HG02798 (cell line): ENCODE results near the gene BRD3OS.
"Not testable (repeated sequence)": the region's sequence is repeated elsewhere in the genome, so short reads cannot be mapped to it uniquely, and the experiment has no call there.

Source experiments
- ATAC-seq: cut with Tn5 transposase; IDR thresholded peaks from one replicate; pipeline ENCODE4 v1.9.1; 2021; ENCODE audit warnings: mild to moderate bottlenecking; ENCODE audit not compliant: unreplicated experiment, poor library complexity

BRD3OS gene

DNA sequence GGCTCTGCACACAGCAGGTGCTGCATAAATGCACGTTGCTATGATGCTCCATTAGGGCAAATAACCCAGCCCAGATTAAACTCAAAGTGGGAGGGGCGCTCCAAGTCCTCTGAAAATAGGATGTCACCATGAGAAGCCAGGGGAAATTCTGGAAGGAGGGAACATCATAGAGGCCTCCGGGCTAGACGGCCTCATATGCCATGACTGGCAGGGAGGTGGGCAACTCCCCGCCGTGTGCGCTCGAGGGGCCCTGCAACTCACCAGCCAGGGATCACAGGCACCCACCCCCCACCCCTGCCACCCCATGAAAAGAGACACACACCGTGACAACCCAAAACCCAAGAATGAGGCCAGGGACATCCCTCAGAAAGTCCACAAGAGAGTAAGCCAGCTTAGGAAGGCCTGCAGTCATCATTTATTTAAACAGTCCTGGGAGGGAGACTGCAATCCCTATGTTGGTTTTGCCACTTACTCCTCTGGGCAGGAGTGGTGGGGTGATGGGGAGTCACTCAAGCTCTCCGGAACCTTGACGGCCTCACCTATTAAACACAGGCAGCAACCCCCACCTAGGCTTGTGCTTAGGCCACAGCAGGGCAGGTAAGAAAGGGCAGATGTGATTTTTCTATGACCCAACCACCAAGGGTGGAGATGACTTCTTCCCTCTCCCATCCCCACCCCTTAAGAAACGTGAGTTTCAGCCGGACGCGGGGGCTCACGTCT is 37.2 kb upstream of the BRD3OS start:
- no peak for ATAC-seq

DNA sequence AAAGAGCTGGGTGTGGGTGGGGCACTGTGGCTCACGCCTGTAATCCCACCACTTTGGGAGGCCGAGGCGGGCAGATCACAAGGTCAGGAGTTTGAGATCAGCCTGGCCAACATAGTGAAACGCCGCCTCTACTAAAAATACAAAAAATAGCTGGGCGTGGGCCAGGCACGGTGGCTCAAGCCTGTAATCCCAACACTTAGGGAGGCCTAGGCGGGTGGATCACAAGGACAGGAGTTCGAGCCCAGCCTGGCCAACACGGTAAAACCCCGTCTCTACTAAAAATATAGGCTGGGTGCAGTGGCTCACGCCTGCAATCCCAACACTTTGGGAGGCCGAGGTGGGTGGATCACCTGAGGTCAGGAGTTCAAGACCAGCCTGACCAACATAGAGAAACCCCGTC is 36.5 kb upstream of the BRD3OS start:
- ATAC-seq, result not testable (repeated sequence)

DNA sequence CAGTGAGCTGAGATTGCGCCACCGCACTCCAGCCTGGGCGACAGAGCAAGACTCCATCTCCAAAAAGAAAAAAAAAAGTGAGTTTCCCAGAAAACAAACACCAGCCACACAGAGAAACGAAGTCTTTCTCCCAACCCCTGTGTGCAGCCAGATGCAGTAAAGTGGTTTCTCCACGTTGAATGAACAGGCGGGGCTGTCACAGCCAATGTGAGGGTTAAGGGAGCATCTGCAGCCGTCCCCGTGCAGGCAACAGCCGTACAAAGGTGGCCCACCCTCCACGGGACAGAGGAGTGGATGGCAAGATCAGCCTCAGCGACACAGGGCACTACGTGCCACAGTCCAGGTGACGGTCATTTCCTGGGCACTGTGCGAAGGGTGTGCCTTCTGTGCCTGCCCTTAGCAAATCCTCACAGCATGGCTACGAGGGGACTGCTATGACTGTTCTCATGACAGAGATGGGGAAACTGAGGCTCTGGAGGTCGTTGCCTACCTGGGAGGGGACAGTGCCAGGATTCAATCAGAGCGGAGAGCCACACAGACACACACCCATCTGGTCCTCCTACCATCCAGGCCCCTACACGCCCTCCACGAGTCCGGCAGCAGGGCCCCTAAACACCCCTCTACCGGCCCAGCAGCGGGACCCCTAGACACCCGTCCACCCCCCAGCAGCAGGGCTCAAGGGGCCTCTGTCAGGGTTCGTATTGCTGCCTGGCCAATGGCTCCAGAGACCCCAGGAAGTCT is 35.5 kb upstream of the BRD3OS start:
- no peak for ATAC-seq

DNA sequence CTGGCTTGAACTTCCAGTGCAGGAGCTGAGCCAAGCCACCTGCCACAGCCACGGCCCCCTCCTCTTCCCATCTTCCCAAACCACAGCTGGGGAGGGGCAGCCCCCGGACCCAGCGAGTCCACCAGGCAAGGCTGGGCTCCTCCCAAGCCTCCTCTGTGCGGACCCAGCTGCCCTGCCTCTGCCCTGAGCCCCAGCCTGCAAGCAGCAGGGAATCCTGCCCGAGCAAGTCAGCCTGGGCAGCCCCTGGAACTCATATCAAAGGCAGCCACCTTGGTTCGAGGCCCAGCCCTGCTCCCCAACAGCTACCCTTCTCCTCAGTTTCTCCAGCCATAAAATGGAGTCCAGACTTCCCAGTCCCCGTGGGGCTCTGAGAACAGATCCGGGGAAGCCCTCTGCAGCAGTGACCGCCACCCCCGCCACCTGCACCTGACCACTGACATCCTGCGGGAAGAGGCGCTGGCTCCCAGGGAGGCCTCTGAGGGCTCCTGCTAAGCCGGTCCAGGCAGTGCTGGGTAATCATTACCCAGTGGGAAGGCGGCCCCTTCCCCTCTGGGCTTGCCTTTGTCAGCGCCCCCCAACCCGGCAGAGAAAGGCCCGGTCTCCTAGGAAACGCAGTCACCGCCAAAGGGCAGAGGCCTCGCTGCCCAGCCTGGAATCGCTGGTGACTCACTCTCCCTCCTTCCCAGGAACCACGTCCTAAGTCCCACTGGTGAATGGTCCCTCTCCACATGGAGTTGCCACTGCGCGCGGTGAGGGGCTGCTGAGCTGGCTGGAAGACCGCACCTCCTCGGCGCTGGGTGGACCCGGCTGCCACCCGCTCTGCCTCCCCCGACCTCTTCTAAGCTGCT is 34.7 kb upstream of the BRD3OS start:
- ATAC-seq, result no peak

DNA sequence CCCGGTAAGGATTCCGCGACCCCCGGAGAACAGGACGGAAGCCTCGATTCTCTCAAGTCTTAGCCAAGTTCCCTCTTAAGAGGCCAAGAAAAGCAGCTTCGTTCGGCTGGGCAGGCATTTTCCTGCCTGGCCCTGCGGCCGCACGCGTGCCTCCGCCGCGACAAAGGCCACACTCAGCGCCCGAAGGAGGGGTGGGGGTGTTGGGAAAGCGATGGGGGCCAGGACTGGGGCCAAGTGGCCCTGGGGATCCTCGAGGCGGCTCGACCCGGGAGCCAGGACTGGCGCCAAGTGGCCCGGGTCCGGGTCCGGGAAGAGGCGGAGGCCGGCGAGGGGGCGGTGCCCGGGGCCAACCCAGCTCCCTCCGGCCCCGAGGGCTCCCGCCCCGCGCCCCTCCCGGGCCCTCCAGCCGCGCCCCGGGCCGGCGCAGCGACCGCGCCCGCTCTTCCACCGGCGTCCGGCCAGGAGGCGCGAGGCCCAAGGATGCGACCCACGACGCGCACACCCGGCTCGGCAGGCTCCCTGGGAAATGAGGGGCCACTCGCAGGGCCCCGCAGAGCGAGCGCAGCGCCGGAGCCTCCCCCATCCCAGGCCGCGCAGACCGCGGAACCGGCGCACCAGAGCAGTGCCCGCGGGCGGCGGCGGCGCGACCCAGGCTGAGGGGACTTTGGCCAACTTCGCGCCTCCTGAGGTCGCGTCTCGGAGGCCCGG is 33.9 kb upstream of the BRD3OS start:
- ATAC-seq, result peak; percentile 10

DNA sequence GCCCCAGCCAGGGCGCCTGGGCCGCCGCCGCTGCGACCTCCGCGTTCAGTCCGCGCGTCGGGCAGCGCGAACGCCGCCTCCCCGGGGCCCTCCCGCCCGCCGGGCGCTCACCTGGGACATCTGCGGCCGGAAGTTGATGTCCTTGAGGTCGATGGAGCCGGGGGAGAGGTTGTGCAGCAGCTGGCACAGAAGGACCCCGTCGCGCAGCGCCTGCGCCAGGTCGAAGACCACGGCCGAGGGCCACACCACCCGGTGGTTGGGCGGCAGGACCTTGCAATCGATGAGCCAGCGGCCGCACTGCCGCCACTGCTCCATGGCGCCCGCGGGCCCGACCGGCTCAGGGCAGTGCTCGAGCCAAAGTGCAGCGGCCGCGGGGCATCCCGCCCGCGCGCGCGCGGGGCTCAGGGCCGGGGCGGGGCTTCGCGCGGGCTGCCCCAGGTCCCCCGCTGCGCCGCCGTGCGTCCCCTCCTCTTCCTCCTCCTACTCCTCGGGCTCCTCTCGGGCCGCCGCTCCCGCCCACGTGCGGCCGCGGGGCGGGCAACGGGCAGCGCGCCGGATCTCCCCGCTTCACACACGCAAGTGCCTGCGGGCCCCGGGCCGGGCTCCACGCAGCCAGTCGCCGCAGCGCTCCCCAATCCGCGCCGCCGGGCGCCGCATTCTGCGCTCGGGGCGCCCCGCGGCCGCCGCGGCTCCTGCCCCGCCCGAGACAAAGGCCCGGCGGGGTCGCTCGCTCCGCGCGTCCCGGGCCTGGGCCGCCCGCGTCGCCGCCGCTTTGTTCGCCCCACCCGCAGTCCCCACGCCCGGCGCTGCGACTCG is 33.1 kb upstream of the BRD3OS start, which contains the start of gene VAV2:
VAV2 (minus strand) TSS at position 361 of the 816 bp plus-strand sequence; CDS start at position 315, 46 bp downstream.
- ATAC-seq, result peak; percentile 59

DNA sequence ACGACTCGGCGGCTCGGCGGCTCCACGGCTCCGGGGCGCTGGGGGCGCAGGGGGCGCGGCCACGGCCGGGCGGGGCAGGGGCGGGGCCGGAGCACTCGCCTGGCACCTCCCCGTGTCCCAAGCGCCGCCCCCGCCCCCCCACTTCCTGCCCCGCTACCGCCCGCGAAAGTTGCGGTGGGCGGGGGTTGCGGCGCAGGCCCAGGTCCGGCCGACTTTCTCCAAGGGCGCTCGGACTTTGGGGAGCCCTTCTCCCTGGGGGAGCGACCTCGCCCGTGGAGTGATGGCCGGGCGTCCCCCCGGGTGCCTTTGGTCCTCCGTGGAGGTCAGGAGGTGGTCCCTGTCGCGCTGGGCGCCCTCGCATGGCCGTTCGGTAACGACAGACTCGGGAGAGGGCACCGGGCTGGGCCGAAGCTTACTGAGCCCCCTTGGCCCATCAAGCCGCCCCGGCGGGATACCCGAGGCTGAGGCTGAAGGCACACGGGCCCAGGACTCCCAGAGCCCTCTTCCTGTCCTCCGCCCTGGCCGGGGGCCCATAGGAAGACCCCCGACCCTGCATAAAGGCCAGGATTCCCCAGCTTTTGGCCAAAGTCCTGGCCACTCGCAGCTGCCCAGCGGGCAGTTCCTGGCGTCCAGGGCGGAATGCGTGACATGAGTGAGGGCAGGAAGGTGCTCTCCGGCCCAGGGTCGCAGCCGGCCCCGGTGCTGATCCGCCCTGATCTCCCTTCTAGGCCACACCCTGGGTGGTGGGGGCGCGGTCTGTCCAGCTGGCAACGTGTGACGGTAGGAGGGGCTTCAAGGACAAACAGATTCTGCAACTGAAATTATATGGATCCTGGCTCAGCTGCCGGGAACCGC is 32.3 kb upstream of the BRD3OS start:
- ATAC-seq, result peak; percentile 61

DNA sequence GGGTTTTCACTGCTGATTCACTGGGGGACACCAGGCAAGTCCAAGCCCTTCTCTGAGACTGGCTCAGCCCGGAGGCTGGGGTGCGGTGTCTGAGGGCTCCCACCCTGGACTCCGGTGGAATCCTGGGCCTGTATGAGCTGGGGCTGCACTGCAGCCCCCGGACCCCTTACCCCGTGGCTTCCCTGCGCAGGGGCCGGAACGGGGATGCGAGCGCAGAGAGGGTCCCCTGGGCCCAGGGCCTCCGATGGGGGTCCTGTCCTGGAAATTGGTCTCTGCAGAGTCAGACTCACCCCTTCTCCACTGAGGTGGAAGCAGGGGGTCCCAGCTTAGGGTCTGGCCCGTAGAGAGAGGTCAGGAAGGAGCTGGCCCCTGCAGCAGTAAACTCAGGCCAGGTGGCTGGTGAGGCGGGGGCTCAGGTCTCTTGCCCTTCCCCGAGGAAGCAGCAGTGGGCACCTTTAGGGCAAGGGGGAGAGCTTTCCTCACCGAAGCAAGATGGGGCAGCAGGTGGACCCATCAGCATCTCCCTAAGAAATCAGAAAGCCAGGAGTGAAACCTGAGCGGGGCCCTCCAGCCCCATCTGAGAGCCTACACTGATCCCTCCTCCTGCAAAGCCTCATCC is 31.5 kb upstream of the BRD3OS start:
- ATAC-seq, result no peak

DNA sequence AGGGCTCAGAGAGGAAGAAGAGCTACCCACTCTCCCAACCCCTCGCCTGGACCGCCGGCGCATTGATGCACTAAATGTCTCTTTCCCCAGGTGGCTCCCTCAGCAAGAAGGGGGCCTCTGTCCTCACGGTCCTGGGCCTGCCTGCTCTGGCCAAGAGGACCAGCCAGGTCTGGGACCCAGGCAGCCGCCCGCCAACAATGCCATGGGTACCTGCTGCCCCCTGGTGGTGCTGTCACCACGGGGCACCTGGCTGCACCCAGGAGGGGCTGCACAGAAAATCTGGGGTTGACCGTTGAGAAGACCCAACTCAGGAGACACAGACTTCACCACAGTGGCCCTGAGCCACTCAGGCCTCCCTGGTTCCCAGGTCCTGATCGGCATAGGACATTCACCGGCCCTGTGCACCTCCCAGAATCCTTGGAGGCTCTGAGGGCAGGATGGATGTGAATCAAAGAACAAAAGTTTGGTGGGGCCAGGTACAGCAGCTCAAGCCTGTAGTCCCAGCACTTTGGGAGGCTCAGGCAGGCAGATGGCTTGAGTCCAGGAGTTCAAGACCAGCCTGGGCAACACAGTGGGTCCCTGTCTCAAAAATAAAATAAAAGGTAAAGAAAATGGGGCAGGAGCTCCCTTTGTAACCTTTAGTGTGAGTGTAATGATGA is 30.8 kb upstream of the BRD3OS start:
- peak; percentile 22 for ATAC-seq

DNA sequence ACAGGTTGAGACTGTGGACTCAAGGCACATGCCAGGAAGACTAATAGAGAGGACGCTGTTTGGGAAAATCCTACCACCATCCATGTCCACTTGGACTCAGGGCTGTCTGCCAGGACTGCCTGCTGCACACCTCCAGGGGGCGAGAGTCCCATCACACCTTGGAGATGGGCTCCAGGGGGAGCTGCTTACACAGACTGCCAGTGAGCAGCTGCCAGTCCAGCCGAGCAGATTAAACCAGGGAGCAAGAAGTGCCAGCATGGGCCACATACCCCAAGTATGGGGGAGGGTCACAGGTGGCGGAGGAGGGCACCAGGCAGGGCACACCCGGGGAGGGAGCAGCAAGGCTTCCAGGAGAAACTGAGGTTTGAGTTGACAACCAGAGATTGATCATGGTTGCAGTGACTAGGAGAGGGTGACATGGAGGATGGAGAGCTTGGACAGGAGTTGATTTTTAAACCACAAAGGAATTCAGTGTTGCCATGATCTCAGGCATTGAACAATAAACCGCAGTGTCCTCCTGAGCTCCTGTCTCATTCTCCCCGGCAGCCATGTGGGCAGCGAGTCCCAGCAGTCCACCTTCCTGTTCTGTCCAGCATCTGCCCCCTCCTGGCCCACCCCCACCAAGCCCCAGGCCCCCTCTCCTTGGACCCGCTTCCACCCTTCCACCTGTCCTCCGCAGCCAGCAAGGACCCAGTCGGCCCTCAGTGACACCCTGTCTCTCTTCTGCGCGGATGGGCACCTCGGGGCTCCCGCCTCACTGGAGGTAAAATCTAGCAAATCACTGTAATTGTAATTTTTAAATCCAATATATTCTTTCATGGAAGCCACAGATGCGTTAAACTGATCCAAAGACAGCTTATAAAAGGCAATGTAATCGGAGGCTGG is 30.0 kb upstream of the BRD3OS start:
- ATAC-seq, result no peak

DNA sequence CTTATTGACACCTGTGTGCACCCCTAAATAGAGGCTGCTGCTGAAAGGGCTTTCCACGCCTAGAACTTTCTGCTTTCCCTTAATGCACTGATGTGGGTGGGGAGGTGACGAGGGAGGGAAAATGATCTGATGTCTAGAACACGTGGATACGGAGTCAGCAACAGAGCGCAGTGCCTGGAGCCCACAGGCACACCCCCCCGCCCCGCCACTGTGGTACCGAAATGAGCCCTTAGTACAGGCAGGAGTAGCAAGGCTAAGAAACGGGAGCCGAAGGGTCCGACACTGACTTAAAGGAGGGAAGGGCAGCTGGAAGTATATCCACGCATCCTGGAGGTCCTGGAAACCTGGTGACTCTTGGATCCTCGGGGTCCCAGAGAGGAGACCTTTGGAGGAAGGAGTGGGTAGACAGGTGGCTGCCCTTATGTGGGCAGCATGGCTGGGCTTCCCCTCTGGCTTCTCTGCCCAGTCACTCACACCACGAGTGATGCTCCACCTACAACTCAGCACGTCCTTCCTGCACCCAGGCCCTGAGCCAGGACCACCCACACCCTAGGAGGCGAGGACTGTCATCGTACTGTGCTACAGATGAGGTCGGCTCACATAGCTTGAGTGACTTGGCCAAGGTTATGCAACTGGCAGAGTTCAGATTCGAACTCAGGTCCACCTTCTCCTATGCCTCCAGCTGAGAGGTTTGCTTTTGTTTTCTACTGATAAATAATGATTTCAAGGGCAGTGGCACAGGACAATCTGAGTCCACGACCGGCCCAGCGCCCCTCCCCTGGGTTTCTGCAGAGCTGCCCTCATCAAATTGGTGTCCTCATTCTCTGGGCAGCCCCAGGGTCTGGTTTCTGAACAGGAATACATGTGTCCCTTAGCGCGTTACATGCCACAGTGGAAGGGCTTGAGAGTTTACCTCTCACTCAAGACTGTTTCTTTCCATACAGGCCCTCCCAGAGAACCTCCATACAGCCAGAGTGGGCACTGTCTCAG is 28.5 kb upstream of the BRD3OS start:
- no peak for ATAC-seq

DNA sequence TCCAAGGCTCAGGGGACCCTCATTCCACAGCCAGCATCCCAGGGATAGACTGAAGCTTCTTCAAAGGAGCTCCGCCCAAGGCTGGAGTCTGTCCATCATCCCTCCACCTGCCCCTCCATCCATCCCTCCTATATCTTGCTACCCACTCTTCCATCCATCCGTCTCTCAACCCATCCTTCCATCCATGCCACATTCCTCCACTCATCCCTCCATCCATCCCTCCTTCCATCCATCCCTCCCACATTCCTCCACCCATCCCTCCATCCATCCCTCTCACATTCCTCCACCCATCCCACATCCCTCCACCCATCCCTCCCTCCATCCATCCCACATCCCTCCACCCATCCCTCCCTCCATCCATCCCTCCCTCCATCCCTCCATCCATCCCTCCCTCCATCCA is 27.7 kb upstream of the BRD3OS start:
- no peak for ATAC-seq

DNA sequence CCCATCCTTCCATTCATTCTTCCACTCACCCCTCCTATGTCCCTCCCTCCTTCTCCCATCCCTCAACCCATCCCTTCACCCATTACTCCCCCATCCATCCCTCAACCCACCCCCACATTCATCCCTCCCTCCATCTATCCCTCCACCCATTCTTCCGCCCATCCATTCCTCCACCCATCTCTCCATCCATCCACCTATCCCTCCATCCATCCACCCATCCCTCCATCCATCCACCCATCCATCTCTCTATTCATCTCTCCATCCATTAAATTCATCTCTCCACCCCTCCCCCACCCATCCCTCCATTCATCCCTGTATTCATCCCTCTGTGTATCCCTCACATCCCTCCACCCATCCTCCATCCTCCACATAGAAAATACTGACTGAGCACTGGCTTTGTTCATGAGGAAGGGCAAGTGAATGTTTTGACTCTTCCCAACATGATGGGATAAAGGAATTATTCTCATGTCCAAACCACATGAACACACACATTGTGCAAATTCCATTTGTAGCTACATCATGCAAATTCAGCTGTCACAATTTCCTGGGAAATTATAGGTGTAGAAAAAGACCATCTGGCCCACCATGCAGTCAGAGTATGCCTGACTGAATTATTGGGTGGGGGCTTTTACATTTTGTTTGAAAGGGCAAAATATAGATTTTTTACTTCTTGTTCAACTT is 26.2 kb upstream of the BRD3OS start:
- no peak for ATAC-seq

DNA sequence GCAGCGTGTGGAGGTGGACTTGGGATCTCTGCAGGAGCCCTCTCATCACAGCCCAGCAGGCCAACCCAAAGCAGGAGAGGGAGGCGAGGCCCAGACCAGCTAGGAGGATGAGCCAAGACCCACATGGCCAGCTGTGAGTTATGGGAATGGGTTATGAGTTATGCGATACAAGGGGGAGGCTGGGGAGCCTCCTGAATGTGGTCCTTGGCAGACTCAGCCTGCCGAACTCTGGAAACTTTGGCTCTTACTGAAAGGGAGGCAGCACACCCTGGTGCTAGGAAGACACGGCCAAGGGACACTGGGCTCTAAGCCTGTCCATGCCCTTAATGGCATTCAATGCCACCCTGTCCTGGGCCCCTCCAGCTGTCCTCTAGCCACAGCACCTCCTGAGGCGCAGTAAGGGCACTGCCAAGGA is 25.4 kb upstream of the BRD3OS start:
- no peak for ATAC-seq

DNA sequence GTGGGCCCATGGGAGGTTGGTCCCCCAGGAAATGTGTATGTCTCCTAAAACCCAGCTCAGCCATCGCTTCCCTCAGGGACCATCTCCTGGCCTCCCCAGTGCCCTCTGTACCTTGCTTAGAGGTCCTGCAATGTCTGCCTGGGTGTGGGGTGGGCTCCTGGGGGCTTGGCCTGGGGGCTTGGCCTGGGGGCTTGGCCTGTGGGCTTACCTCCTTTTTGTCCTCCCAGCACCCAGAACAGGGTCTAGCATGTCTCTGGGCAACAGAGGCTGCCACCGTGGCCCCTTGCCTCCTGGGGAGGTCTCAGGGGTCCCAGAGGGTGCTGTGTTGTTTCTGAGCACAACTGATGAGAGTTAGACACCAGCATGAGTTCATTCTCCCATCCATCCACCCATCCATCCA is 22.5 kb upstream of the BRD3OS start:
- no peak for ATAC-seq
